OCI-LY3 (cell line): Measurements from ENCODE around the gene FSTL3.

Experiments used
- EZH2phosphoT487 ChIP-seq: fragments of 200-600 bp; shearing (Covaris generic); IDR thresholded peaks from 2 replicates; pipeline ENCODE4 v1.6.1; 2018; ENCODE audit warnings: antibody characterized with exemption, mixed run types, low read depth
- TF ChIP-seq, protein P1 (sequence below): fragments of 200-600, 300-600 bp; sonication (generic); IDR thresholded peaks from 2 replicates; pipeline ENCODE4 v1.5.1; 2014; ENCODE audit warnings: antibody characterized with exemption, low read length, low read depth

DNA sequence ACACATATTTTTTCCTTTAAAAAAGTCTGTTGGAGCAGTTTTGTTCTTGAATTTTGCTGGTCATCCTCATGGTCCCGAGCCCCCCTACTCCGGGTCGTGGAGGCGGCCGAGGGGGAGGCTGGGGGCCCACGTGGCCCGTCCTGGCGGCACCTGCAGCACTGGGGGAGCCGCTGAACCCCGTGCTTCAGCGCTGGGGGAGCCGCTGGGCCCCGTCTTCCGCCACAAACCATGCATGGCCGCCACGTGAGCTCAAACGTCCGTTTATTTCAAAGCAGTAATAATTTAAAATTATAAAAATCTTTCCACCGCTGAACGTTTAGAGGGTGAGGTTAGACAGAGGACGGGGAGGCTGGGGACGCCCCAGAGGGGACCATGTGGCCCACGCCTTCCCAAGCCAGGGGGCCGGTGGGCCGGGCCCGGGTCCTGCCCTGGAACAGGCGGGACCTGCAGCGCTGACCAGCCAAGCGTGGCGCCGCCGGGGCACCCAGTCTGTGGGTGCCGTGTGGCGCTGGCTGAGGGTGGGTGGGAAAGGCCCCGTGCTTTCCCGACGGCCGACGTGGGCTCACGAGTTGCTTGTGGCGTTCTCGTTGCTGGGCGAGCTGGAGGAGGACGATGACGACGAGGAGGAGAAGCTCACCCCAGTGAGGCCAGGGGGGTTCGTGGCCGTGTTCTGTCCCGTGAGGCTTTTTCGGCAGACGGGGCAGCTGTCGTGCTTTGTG, 28.5 kb upstream of the FSTL3 start:
- TF ChIP-seq, protein P1, sequence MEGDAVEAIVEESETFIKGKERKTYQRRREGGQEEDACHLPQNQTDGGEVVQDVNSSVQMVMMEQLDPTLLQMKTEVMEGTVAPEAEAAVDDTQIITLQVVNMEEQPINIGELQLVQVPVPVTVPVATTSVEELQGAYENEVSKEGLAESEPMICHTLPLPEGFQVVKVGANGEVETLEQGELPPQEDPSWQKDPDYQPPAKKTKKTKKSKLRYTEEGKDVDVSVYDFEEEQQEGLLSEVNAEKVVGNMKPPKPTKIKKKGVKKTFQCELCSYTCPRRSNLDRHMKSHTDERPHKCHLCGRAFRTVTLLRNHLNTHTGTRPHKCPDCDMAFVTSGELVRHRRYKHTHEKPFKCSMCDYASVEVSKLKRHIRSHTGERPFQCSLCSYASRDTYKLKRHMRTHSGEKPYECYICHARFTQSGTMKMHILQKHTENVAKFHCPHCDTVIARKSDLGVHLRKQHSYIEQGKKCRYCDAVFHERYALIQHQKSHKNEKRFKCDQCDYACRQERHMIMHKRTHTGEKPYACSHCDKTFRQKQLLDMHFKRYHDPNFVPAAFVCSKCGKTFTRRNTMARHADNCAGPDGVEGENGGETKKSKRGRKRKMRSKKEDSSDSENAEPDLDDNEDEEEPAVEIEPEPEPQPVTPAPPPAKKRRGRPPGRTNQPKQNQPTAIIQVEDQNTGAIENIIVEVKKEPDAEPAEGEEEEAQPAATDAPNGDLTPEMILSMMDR: no peak
- no peak for TF ChIP-seq EZH2phosphoT487
